MM.1S (cell line): ENCODE measurements around the gene ANKH.
"Not testable (repeated sequence)": the region's sequence is repeated elsewhere in the genome, so short reads cannot be mapped to it uniquely, and the experiment has no call there.

Experiments used
- DNase-seq: peaks from one replicate; pipeline ENCODE4 v3.0.0-alpha.2; 2015
- H2AFZ ChIP-seq: fragments of 300-600 bp; sonication (generic); 2 replicates; pipeline ENCODE4 v1.6.0; 2016; ENCODE audit warnings: antibody characterized with exemption, low read length
- H3F3A ChIP-seq: fragments of 300-600 bp; sonication (generic); 2 replicates; pipeline ENCODE4 v1.6.1; 2016; ENCODE audit warnings: mild to moderate bottlenecking, antibody characterized with exemption, low read length, moderate library complexity, mixed read lengths; ENCODE audit not compliant: insufficient read depth
- H3K27ac ChIP-seq: fragments of 300-600 bp; sonication (generic); 2 replicates; pipeline ENCODE4 v1.5.1; 2016; ENCODE audit warnings: mild to moderate bottlenecking, low read length
- H3K27me3 ChIP-seq: fragments of 300-600 bp; sonication (generic); replicated peaks from 2 replicates; pipeline ENCODE4 v1.6.0; 2016; ENCODE audit warnings: low read length; ENCODE audit not compliant: insufficient read depth
- H3K36me3 ChIP-seq: fragments of 300-600 bp; sonication (generic); replicated peaks from 2 replicates; pipeline ENCODE4 v1.6.1; 2016; ENCODE audit warnings: mild to moderate bottlenecking, low read length, mixed read lengths; ENCODE audit not compliant: insufficient read depth
- H3K4me1 ChIP-seq: fragments of 300-600 bp; sonication (generic); 2 replicates; pipeline ENCODE4 v1.6.1; 2016; ENCODE audit warnings: low read length, mixed read lengths
- H3K4me2 ChIP-seq: fragments of 300-600 bp; sonication (generic); 2 replicates; pipeline ENCODE4 v1.6.0; 2016; ENCODE audit warnings: low read depth, low read length
- H3K4me3 ChIP-seq: fragments of 300-600 bp; sonication (generic); 2 replicates; pipeline ENCODE4 v1.5.1; 2016; ENCODE audit warnings: low read length, mixed read lengths
- H3K79me2 ChIP-seq: fragments of 300-600 bp; sonication (generic); 2 replicates; pipeline ENCODE4 v1.6.1; 2016; ENCODE audit warnings: mixed run types, low read length, mixed read lengths
- H3K9ac ChIP-seq: fragments of 300-600 bp; sonication (generic); 2 replicates; pipeline ENCODE4 v1.6.1; 2016; ENCODE audit warnings: low read length, mixed read lengths
- H3K9me2 ChIP-seq: fragments of 300-600 bp; sonication (generic); replicated peaks from 2 replicates; pipeline ENCODE4 v1.6.1; 2016; ENCODE audit warnings: mild to moderate bottlenecking, low read length, mixed read lengths; ENCODE audit not compliant: insufficient read depth
- H3K9me3 ChIP-seq: fragments of 300-600 bp; sonication (generic); replicated peaks from 2 replicates; pipeline ENCODE4 v1.6.1; 2016; ENCODE audit warnings: mild to moderate bottlenecking, low read length, mixed read lengths; ENCODE audit not compliant: insufficient read depth
- H4K20me1 ChIP-seq: fragments of 300-600 bp; sonication (generic); 2 replicates; pipeline ENCODE4 v1.6.1; 2016; ENCODE audit warnings: mild to moderate bottlenecking, low read length, moderate library complexity, mixed read lengths; ENCODE audit not compliant: insufficient read depth
- EZH2 ChIP-seq: fragments of 300-600 bp; sonication (generic); optimal IDR thresholded peaks from 2 replicates; pipeline ENCODE3; 2017; ENCODE audit warnings: low read depth, mild to moderate bottlenecking, antibody characterized with exemption, low read length, mixed read lengths
- EZH2phosphoT487 ChIP-seq: fragments of 300-600 bp; sonication (generic); IDR thresholded peaks from 2 replicates; pipeline ENCODE4 v1.6.1; 2018; ENCODE audit warnings: antibody characterized with exemption, low read length
- TF ChIP-seq, protein P1 (sequence below): fragments of 300-600 bp; sonication (generic); IDR thresholded peaks from 2 replicates; pipeline ENCODE4 v1.5.1; 2016; ENCODE audit warnings: antibody characterized with exemption, low read length, mixed read lengths

The ANKH gene

DNA sequence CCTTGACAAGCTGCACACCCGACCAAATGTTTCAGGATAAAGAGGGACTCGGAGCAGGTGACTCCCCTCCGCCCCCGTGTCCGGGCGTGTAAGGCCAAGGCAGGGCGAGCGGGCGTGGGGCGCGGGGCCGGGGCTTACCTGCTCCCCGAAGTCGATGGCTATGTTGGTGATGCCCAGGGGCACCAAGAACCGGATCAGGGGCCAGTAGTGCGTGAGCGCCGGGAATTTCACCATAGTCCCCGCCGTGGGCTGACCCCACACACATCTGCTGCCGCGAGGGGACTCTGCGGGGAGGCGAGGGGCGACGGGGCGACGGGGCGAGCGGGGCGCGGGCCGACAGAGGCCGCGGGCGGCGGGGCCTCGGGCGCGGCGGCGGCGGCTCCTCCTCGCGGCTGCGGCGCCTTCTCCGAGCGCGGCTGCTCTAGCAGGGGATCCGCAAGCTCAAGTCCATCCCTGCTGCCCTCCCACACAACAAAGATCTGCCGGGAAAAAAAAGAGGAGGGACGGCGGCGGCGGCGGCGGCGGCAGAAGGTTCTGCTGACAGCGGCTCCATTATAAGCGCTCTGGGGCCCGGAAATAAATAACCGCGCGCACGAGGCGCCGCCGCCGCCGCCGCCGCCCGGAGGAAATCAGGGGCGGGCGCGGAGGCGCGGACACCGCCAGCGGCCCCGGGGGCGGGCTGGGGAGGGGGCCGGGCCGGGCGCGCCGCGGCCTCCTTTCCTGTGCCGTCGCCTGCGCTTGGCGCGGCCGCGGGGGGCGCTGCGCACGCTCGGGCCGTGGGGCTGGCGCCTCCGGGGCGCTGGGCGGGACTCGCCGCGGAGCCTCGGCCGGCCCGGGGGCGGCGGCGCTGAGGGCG, at the start of gene ANKH:
Gene ANKH (minus strand): TSS at position 565 of the 856 bp plus-strand sequence. CDS start 331 bp downstream, at position 234.
- peaks cover 47% of the 10 kb centered on the region for H3K79me2 ChIP-seq
- H3K27ac ChIP-seq: peak within 1 kb of the TSS; percentile 42; the same call in 1 of the 2 replicates
- H3K27me3 ChIP-seq: no peaks in the 10 kb centered on the region
- H3K4me3 ChIP-seq: peak within 1 kb of the TSS; percentile 89
- H4K20me1 ChIP-seq: no peaks in the 10 kb centered on the region
- no peaks in the 10 kb centered on the region for H3K36me3 ChIP-seq
- no peak for TF ChIP-seq EZH2phosphoT487
- TF ChIP-seq EZH2: no peak
- TF ChIP-seq, protein P1, sequence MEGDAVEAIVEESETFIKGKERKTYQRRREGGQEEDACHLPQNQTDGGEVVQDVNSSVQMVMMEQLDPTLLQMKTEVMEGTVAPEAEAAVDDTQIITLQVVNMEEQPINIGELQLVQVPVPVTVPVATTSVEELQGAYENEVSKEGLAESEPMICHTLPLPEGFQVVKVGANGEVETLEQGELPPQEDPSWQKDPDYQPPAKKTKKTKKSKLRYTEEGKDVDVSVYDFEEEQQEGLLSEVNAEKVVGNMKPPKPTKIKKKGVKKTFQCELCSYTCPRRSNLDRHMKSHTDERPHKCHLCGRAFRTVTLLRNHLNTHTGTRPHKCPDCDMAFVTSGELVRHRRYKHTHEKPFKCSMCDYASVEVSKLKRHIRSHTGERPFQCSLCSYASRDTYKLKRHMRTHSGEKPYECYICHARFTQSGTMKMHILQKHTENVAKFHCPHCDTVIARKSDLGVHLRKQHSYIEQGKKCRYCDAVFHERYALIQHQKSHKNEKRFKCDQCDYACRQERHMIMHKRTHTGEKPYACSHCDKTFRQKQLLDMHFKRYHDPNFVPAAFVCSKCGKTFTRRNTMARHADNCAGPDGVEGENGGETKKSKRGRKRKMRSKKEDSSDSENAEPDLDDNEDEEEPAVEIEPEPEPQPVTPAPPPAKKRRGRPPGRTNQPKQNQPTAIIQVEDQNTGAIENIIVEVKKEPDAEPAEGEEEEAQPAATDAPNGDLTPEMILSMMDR: no peak
- H3K9me2 ChIP-seq: no peaks in the 10 kb centered on the region
- H3K9me3 ChIP-seq: no peaks in the 10 kb centered on the region
- H2AFZ ChIP-seq: peak within 1 kb of the TSS; percentile 84
- peak within 1 kb of the TSS; percentile 76 for H3K9ac ChIP-seq
- H3K4me1 ChIP-seq: peaks cover 10% of the 10 kb centered on the region
- peak; percentile 86 for DNase-seq
- H3K4me2 ChIP-seq: peak within 1 kb of the TSS; percentile 96
- no peaks in the 10 kb centered on the region; the same call in 1 of the 2 replicates for H3F3A ChIP-seq

GRCh38 chr5:14920121-14920520, 48.5 kb upstream of the ANKH start:
- Histone ChIP-seq H3K27ac (no peak overlapping the region), H4K20me1 (no peaks in the 10 kb centered on the region), H3K9me2 (no peaks in the 10 kb centered on the region), H3K9me3 (no peaks in the 10 kb centered on the region), H3K36me3 (no peaks in the 10 kb centered on the region), H3K9ac (no peak overlapping the region), H3K4me2 (no peak overlapping the region), H3K4me3 (no peak overlapping the region), H3K27me3 (no peaks in the 10 kb centered on the region), H3K79me2 (no peaks in the 10 kb centered on the region), H3K4me1 (no peaks in the 10 kb centered on the region), H3F3A (no peaks in the 10 kb centered on the region), H2AFZ (no peak overlapping the region)
- no peak for DNase-seq
- TF ChIP-seq, protein P1: no peak
- TF ChIP-seq EZH2phosphoT487 (no peak), EZH2 (no peak)

GRCh38 chr5:14919106-14919505, 47.5 kb upstream of the ANKH start:
- H3K27ac ChIP-seq, H3K27me3 ChIP-seq, H2AFZ ChIP-seq, H3F3A ChIP-seq, DNase-seq, H3K9me2 ChIP-seq, H3K79me2 ChIP-seq, H3K36me3 ChIP-seq, H4K20me1 ChIP-seq, H3K4me1 ChIP-seq, H3K9ac ChIP-seq, H3K9me3 ChIP-seq, H3K4me3 ChIP-seq, H3K4me2 ChIP-seq: not testable (repeated sequence)

GRCh38 chr5:14917719-14918118, 46.1 kb upstream of the ANKH start:
- H3K27ac ChIP-seq: no peak overlapping the region
- H3K36me3 ChIP-seq: no peaks in the 10 kb centered on the region
- H4K20me1 ChIP-seq: no peaks in the 10 kb centered on the region
- H2AFZ ChIP-seq: no peak overlapping the region
- H3K4me3 ChIP-seq: no peak overlapping the region
- H3K9me3 ChIP-seq: no peaks in the 10 kb centered on the region
- no peaks in the 10 kb centered on the region for H3K9me2 ChIP-seq
- H3K79me2 ChIP-seq: no peaks in the 10 kb centered on the region
- no peak for DNase-seq
- no peaks in the 10 kb centered on the region for H3K27me3 ChIP-seq
- no peak overlapping the region for H3K9ac ChIP-seq
- no peaks in the 10 kb centered on the region for H3K4me1 ChIP-seq
- no peak overlapping the region for H3K4me2 ChIP-seq
- no peaks in the 10 kb centered on the region for H3F3A ChIP-seq
- TF ChIP-seq EZH2 (no peak), EZH2phosphoT487 (no peak)
- TF ChIP-seq, protein P1: no peak
